Muscle of leg (tissue), 11 donors: ENCODE measurements around the gene PRPF40A. TPM values are rescaled to one million over a fixed set of nuclear protein-coding genes. Genes with fewer than 3 reads are reported as not detected.
A peak's percentile ranks its signal among the peaks of the same experiment; 100 is the strongest.

ENCODE experiments used
- DNase-seq: peaks from one replicate; pipeline ENCODE4 v3.0.0; 2013
- H3K27ac ChIP-seq: one replicate; pipeline ENCODE4 v1.5.1; 2013; ENCODE audit warnings: mild to moderate bottlenecking, low read length, control low read depth
- H3K27me3 ChIP-seq: one replicate; pipeline ENCODE4 v1.6.1; 2013; ENCODE audit warnings: low read length; ENCODE audit not compliant: control insufficient read depth, insufficient read depth
- H3K36me3 ChIP-seq: one replicate; pipeline ENCODE4 v1.6.1; 2013; ENCODE audit warnings: low read length; ENCODE audit not compliant: control insufficient read depth, insufficient read depth
- H3K4me1 ChIP-seq: one replicate; pipeline ENCODE4 v1.6.1; 2013; ENCODE audit warnings: low read length; ENCODE audit not compliant: control insufficient read depth, insufficient read depth
- H3K4me3 ChIP-seq: one replicate; pipeline ENCODE4 v1.5.1; 2013; ENCODE audit warnings: low read length, control low read depth
- H3K9me3 ChIP-seq: replicated peaks from 2 replicates; pipeline ENCODE4 v1.6.1; 2013; ENCODE audit warnings: low read depth, low read length; ENCODE audit not compliant: control insufficient read depth
- WGBS: methylation state at CpG from one replicate; pipeline ENCODE4 v1.1.5; 2013; ENCODE audit warnings: missing lambda C conversion rate; ENCODE audit not compliant: insufficient coverage; 5-methylcytosine and 5-hydroxymethylcytosine counted together
- polyA plus RNA-seq, 8 donors: library from polyadenylated mRNA; unstranded; fragments of 120-200 nt; gene quantifications; one replicate each; pipeline versions ENCODE4 v1.2.1 to v1.2.3, GENCODE V29; 2013; ENCODE audit warnings: inconsistent platforms in 1 of 8, low replicate concordance in 1 of 8; ENCODE audit not compliant: insufficient read length in 8 of 8, insufficient read depth in 1 of 8
- total RNA-seq: library from RNA; stranded (reverse); fragments of 120-200 nt; gene quantifications from one replicate; pipeline ENCODE4 v1.2.4, GENCODE V29; 2013

Gene PRPF40A
- total and polyA plus RNA-seq, 9 donors = 60.0 to 85.2 (median 75.8) TPM

DNA sequence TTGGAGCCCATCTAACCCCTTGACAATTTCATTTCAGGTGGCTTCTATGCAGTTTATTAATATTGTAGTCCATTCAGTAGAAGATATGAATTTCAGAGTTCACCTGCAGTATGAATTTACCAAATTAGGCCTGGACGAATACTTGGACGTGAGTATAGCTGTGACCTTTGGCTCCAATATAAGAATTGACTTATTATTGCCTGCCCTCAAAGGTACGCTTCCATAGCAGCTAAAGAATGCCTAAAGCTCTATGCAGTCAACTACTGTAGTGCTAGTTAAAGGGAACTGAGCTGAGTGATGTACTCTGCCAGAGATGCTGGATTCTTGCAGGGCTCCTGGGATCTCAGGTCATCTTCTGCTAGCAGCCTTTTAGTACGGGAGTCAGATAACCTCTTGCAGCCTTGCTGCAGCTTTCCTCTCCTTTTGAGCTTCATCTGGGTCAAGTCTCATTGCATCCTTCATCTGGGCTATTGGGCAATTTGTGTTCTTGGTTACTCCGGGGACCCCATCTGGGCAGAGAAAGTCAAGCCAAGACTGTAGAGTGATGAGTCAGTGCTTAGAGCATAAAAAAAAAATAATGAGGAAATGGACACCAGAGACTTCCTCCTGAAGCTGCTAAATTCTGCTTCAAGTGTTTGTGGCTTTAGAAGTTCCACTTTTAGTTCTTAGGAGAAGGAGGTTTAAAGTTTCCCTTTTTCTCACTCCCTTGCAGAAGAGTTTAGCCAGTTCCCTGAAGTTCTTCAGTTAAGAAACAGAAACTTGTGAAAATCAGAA is 105.6 kb downstream of the PRPF40A start:
- no peak overlapping the region for H3K4me3 ChIP-seq
- no peaks in the 10 kb centered on the region for H3K27me3 ChIP-seq
- no peaks in the 10 kb centered on the region for H3K9me3 ChIP-seq
- 45% methylated on average over 2 of the region's 5 CpGs for WGBS
- DNase-seq = peak; percentile 85
- H3K36me3 ChIP-seq = peaks cover 5% of the 10 kb centered on the region
- H3K4me1 ChIP-seq = peaks cover 5% of the 10 kb centered on the region
- H3K27ac ChIP-seq = peak overlapping the region; percentile 60

DNA sequence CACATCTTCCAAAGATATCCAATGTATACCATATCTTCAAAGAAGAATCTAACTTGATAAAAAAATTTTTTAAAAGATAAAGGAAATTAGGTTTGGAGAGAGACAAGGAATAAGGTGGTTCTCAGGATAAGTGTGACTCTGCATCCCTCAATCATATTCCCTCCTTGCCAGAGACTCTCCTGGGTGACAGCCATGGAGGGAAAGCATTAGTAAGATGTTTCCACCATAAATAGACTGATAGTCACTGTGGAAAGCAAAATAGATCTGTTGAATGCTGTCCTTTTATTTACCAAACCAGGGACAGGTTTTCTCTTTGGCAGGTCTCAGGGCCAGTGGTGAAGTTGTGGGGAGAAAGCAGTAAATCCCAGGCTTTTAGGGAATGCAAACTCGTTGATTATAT is 107.6 kb downstream of the PRPF40A start:
- no CpG with 5 or more reads among the region's 1 CpG for WGBS
- no peaks in the 10 kb centered on the region for H3K9me3 ChIP-seq
- H3K4me3 ChIP-seq = no peak overlapping the region
- H3K36me3 ChIP-seq = no peaks in the 10 kb centered on the region
- DNase-seq = no peak
- no peak overlapping the region for H3K27ac ChIP-seq
- H3K27me3 ChIP-seq = no peaks in the 10 kb centered on the region
- H3K4me1 ChIP-seq = peaks cover 5% of the 10 kb centered on the region

DNA sequence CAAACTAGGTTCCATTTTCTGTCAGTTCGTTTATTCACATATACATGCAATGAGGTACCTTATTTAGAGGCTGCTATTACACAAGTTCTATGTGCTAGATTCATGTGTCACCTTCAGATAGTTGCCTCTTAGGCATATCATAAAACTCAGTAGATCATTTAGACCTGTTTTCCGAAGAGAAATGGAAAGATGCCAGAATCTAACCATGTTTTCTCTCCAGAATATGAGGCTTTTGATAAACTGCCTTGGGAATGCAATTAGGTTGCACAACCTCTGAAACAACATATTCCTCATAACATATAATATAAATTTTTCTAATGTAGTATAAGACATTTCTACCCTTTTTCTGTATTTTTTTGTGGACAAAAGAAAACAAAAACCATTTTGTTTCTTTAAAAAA is 108.1 kb downstream of the PRPF40A start:
- Histone ChIP-seq H3K36me3 (no peaks in the 10 kb centered on the region), H3K4me1 (peaks cover 5% of the 10 kb centered on the region), H3K4me3 (no peak overlapping the region), H3K9me3 (no peaks in the 10 kb centered on the region), H3K27me3 (no peaks in the 10 kb centered on the region), H3K27ac (no peak overlapping the region)
- no CpG with 5 or more reads among the region's 2 CpGs for WGBS
- DNase-seq = no peak

DNA sequence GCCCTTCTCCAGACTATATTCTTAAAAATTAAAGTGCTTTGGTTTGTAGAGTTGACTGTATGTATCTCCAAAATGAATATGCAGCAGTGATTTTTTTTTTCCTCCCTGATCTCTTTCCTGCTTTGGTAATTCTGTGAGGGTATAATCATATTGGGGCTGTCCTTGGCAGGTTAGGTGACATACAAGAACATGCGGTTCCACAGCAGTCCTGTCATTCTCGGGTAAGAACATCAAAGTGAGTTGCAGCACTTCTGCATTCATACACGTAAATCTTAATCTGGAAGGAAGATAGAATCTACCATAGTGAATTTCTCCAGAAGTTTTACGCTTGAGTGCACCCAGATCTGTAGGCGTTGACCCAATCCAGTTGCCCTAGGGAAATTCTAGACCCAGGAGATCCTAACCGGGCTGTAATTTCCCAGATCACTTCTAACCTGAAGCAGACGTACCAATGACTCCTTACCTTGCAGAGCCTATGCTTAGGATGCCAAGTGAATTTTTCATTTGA is 109.4 kb downstream of the PRPF40A start:
- WGBS = 100% methylated on average over 1 of the region's 7 CpGs
- peaks cover 8% of the 10 kb centered on the region for H3K4me1 ChIP-seq

DNA sequence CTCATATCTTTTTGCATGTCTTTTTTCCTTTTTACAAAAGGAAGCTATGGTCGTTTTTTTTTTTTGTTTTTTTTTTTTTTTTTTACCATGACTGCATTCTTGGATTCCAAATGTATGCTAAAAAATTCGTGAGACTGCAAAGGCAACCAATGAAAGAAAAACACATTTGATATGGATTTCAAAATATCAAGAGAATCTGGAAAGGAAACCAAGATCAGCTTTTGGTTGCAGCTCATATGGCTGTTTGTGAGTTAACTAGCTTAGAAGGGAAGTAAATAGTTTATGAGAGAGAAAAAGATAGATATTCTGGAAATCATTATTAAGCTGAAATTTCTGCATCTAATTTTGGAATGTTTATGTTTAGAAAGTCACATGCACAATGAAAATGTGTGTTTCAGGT is 110.3 kb downstream of the PRPF40A start:
- no peak for DNase-seq
- no peak overlapping the region for H3K27ac ChIP-seq
- WGBS = no CpG with 5 or more reads among the region's 2 CpGs
- H3K4me3 ChIP-seq = no peak overlapping the region
- no peaks in the 10 kb centered on the region for H3K36me3 ChIP-seq
- H3K27me3 ChIP-seq = no peaks in the 10 kb centered on the region
- peaks cover 10% of the 10 kb centered on the region for H3K4me1 ChIP-seq
- H3K9me3 ChIP-seq = no peaks in the 10 kb centered on the region

More for the DNA sequence above, 109.4 kb downstream of the PRPF40A start:
- no peaks in the 10 kb centered on the region for H3K9me3 ChIP-seq
- H3K4me3 ChIP-seq = no peak overlapping the region
- no peaks in the 10 kb centered on the region for H3K36me3 ChIP-seq
- DNase-seq = no peak
- H3K27me3 ChIP-seq = no peaks in the 10 kb centered on the region
- H3K27ac ChIP-seq = no peak overlapping the region

DNA sequence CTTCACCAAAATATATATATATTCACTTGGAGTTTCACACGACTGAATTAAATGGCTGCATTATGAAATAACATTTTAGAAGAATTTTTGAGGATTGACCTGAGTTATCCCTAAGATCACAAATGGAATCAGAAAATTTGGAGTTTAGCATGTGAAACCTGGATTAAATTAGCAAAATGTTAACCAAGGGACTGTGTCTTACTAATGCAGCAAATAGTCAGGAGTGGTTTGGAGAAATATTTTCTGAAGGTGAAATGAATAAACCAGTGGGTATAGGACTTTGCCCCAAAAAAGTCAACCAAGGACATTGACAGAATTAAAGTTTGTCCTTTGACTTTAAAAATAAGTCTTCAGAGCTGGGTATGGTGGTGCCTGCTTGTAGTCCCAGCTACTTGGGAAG is 111.2 kb downstream of the PRPF40A start:
- Histone ChIP-seq H3K4me1 (peaks cover 4% of the 10 kb centered on the region), H3K27me3 (no peaks in the 10 kb centered on the region), H3K4me3 (no peak overlapping the region), H3K9me3 (no peaks in the 10 kb centered on the region), H3K27ac (no peak overlapping the region), H3K36me3 (no peaks in the 10 kb centered on the region)
- DNase-seq = no peak
- no CpG with 5 or more reads among the region's 1 CpG for WGBS

DNA sequence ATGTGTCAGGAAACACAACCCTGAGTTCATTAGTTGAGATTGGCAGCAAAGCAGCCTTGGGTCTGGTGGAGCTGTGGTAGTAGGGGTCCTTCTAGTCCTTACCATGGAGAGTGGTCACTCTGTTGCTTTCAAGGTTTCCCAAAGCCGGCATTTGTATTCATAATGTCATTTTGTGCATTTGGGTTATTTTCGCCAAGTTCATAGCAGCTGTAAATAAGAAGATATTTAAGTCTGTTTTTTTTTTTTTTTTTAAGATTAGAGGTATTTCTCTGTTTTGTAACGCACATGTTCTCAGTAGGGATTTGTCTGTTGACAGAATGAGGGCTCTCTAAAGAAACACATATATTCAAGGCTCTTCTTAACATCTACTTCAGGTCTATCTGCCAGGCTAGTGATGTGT is 114.1 kb downstream of the PRPF40A start:
- 50% methylated on average over 2 of the region's 3 CpGs for WGBS
- no peak overlapping the region for H3K27ac ChIP-seq
- DNase-seq = peak; percentile 74
- H3K36me3 ChIP-seq = no peaks in the 10 kb centered on the region
- no peak overlapping the region for H3K4me3 ChIP-seq
- no peaks in the 10 kb centered on the region for H3K9me3 ChIP-seq
- H3K4me1 ChIP-seq = peaks cover 9% of the 10 kb centered on the region
- no peaks in the 10 kb centered on the region for H3K27me3 ChIP-seq

DNA sequence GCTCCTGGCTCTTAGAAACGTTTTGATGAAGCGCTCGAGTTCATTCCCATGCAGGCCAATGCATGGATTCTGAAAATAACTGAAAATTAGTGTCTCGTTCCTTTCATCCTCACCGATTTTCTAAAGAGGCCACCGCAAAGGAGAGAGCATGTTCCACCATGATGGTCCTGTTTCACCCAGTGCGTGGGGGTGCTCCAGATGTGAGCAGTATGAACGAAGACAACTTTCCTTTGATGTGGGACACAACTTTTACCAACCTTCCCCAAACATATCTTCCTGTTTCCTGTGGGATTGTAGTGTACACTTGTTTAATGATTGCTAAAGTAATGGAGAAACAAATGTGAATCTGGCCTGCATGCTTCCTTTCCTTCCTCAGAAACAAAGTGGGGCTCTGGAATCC is 114.5 kb downstream of the PRPF40A start:
- no peak overlapping the region for H3K27ac ChIP-seq
- no peak for DNase-seq

More for the DNA sequence above, 114.5 kb downstream of the PRPF40A start:
- Histone ChIP-seq H3K27me3 (no peaks in the 10 kb centered on the region), H3K9me3 (no peaks in the 10 kb centered on the region), H3K4me3 (no peak overlapping the region), H3K36me3 (no peaks in the 10 kb centered on the region), H3K4me1 (peaks cover 9% of the 10 kb centered on the region)
- 84% methylated on average over 5 of the region's 8 CpGs for WGBS

Other genes with a start within 250 kb of the PRPF40A start
- gene ARL6IP6, start 1.2 kb upstream of the PRPF40A start, total RNA-seq = 17.2 TPM
- 10 to 100 TPM; 35.4 to 47.6 (median 40.2) TPM for gene ARL6IP6, start 1.2 kb upstream of the PRPF40A start, polyA plus RNA-seq